A549 treated with AZD2906 at 1 μM for 4 hours (cell line): ENCODE data around the gene RHD. TPM values are rescaled to one million over a fixed set of nuclear protein-coding genes. Genes with fewer than 3 reads are reported as not detected.

Source experiments
- total RNA-seq: library from RNA; stranded (reverse); fragments of 200-300 nt; extraction: Qiagen RNA extraction; gene quantifications from 5 replicates; pipeline ENCODE4 v1.2.3, GENCODE V29; 2022

Gene RHD
- not detected in 5 replicates for total RNA-seq

DNA sequence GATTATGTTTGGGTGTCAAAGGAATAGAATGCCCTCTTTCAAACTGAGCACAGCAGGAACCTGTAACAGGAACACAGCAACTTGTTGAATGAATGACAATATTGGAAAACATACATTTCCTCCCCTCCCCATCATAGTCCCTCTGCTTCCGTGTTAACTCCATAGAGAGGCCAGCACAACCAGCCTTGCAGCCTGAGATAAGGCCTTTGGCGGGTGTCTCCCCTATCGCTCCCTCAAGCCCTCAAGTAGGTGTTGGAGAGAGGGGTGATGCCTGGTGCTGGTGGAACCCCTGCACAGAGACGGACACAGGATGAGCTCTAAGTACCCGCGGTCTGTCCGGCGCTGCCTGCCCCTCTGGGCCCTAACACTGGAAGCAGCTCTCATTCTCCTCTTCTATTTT is at the start of gene RHD:
Gene RHD, plus strand, starts transcription at position 272 of the 400 bp plus-strand sequence. Its CDS starts 39 bp downstream, at position 311.

DNA sequence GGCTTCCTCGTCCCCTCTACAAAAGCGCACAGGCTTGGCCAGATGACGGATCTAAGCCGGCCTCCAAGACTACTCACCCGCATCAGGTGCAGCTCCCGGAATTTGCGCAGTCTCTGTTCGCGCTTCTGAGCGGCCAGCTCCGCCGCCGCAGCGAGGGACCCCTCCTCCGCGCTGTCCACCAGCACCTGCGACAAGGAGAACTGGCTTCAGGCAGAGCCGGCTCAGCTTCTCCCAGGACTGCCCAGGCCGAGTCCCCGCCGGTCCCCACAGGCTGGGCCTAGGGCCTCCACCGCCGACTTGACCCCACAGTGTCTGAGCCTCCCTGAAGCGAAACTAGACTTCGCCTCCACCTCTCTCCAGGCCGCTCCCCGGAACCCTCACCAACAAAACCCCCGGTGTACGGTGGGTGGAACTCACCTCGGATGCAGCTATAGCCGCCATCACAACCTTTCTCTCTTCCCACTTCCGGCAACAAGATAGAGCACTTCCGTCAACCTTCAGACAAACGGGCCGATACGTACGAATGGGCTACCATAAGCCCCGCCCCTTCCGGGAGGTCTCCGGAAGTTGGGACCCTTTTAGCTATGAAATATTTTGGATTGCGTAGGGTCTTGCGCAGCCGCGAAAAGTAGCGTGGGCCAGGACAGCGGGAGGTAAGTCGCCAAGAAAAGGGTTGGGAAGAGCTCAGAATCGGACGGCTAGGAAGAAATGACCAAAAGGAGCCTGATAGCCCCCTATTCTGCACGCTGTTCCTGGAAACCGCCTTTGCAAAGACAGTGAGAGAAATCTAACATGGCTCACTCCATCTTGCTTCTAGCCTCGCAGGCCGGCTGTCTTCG is 40.1 kb upstream of the RHD start, which contains the start of gene SYF2:
Gene SYF2, minus strand, starts transcription at position 476 of the 839 bp plus-strand sequence. Its CDS starts 35 bp downstream, at position 441.

DNA sequence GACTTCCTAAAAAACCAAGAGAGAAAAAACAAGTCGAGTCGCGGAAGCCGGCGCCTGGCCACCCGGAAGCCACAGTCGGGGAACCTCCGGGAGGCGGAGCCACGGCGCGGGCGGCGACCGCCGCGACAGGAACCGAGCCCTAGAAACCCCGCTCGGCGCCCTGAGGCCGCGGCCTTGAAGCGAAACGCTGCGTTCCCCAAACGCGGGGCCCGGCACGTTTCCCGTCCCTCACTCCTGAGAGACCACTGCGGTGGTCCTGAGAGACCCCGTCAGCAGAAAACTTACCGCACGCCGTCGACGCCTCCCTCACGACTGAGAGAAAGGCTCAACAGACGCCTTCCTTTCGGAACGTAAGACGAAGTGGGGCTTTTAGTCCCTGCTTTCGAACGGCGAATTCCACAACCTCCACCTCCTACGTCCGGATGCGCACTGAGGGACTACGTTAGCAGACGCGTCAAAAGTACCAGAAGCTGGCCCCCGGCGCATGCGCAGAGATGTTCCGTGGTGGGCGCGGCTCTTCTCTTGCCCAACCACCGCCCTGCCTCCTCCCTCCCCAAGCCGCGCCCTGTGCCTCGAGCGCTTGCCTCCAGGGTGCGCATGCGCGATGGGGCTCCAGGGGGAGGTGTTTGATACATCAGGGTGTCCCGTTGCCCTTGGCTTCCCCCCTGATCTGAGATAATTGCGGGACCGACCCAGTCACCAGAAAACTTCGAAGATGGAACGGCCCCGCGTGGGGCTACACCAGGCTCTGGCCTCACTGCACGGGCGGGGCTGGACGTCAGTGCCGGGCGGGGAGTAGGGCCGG is 25.1 kb upstream of the RHD start, which contains the start of gene RSRP1:
Gene RSRP1, minus strand, starts transcription at position 431 of the 805 bp plus-strand sequence. CDS start 491 bp downstream, outside the sequence.

DNA sequence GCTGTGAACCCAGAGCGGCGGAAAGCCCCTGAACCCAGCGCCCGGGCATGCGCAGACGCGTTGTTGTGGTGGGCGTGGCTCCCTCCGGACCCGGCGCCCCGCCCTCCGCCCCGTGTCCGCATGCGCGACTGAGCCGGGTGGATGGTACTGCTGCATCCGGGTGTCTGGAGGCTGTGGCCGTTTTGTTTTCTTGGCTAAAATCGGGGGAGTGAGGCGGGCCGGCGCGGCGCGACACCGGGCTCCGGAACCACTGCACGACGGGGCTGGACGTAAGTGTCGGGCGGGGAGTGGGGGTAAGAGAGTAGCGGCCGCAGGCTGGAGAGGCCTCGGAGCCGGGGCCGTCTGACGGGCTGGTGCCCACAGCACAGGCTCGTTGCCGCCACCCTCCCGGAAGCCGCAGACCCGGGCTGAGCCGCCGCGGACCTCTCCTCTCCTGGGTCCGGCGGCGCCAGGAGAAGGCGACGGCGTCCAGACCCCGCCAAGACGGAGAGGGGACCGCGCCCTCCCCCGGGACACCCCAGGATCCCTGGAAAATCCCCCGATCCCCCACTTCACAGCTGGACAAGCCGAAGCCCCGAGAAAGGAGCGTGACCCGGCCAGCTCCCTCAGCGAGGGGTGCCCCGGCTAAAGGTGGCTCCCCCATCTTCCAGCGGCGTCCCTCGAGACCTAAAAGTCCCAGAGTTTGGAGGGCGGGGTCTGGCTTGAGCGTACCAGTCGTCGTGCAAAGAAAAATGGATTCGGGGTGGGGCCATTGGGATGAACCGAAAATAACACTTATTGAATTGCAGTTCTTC is 66.1 kb downstream of the RHD start, which contains the start of gene TMEM50A:
Gene TMEM50A, plus strand, starts transcription at position 147 of the 794 bp plus-strand sequence. CDS start 2,153 bp downstream, outside the sequence.

Other genes with a start within 250 kb of the RHD start
- gene SYF2, start 40.0 kb upstream of the RHD start, total RNA-seq, result 34.3 to 43.7 TPM (median 35.6 TPM) in 5 replicates
- 16.1 to 22.7 TPM (median 19.5 TPM) in 5 replicates for gene RSRP1, start 25.1 kb upstream of the RHD start, total RNA-seq
- gene TMEM50A, start 65.8 kb downstream of the RHD start, total RNA-seq, result 64.8 to 76.3 TPM (median 69.4 TPM) in 5 replicates
- gene RHCE, start 148.3 kb downstream of the RHD start, total RNA-seq, result 0.05 to 0.17 TPM in 2 of 5 replicates, not detected in the others
- gene MACO1, start 158.4 kb downstream of the RHD start, total RNA-seq, result 7.5 to 10.1 TPM (median 9.0 TPM) in 5 replicates